MCF 10A (cell line): ENCODE data around the gene ABCC4. TPM values are rescaled to one million over a fixed set of nuclear protein-coding genes. Genes with fewer than 3 reads are reported as not detected.

ENCODE experiments used
- BruUV-seq: library from RNA; stranded (reverse); fragments of 400-500 nt; replicated peaks from 2 replicates; lab custom pipeline; 2021; lab: Mats Ljungman, UMichigan
- CTCF ChIA-PET: fragments of 300-600 bp; sonication (Branson Sonifier 250); formaldehyde crosslinking; extraction: SDS; loops from one replicate; lab custom pipeline; 2021; ENCODE audit warnings: antibody characterized with exemption, inconsistent platforms; lab: Yijun Ruan, JAX
- POLR2A ChIA-PET: fragments of 300-600, 350-650 bp; sonication (Branson Sonifier 250); formaldehyde crosslinking; extraction: SDS; loops from one replicate; lab custom pipeline; 2020; ENCODE audit warnings: antibody characterized with exemption, inconsistent platforms; lab: Yijun Ruan, JAX
- DNase-seq: peaks from one replicate; pipeline ENCODE4 v3.0.0-alpha.2; 2018; ENCODE audit not compliant: unreplicated experiment
- H3K27ac Mint-ChIP-seq: one replicate; pipeline ENCODE4 v1.8.0; 2022; ENCODE audit warnings: mild to moderate bottlenecking, low read depth, mixed read lengths; ENCODE audit not compliant: unreplicated experiment
- H3K27me3 Mint-ChIP-seq: one replicate; pipeline ENCODE4 v1.8.0; 2022; ENCODE audit warnings: mixed read lengths; ENCODE audit not compliant: insufficient read depth, unreplicated experiment
- H3K36me3 Mint-ChIP-seq: one replicate; pipeline ENCODE4 v1.8.0; 2022; ENCODE audit warnings: mild to moderate bottlenecking, moderate library complexity, mixed read lengths; ENCODE audit not compliant: insufficient read depth, unreplicated experiment
- H3K4me1 Mint-ChIP-seq: one replicate; pipeline ENCODE4 v1.8.0; 2022; ENCODE audit warnings: mixed read lengths; ENCODE audit not compliant: insufficient read depth, unreplicated experiment
- H3K4me3 Mint-ChIP-seq: one replicate; pipeline ENCODE4 v1.8.0; 2022; ENCODE audit warnings: mild to moderate bottlenecking, moderate library complexity, mixed read lengths; ENCODE audit not compliant: unreplicated experiment
- H3K9me3 Mint-ChIP-seq: one replicate; pipeline ENCODE4 v1.8.0; 2022; ENCODE audit warnings: mixed read lengths; ENCODE audit not compliant: unreplicated experiment
- CTCF ChIP-seq: fragments of 200-600 bp; IDR thresholded peaks from one replicate; pipeline ENCODE4 v1.8.0; 2022; ENCODE audit warnings: antibody characterized with exemption, mild to moderate bottlenecking; ENCODE audit not compliant: unreplicated experiment
- intact Hi-C: fragments of 100-400 bp; cut with micrococcal nuclease; formaldehyde crosslinking; loops from 2 replicates; pipeline ENCODE4 v1.14.1; 2022
- total RNA-seq: library from RNA; stranded (reverse); gene quantifications from 2 replicates; pipeline ENCODE4 v1.2.3, GENCODE V29; 2022

ABCC4 gene
- total RNA-seq, 1 experiment from 2014 or later = 13.9 TPM

GRCh38 chr13:94978516-94978915 lies 322.7 kb downstream of the ABCC4 start:
- no TSS peak for BruUV-seq
- intact Hi-C loops = no loop called here
- H3K4me1 Mint-ChIP-seq = no peaks in the 10 kb centered on the region
- H3K36me3 Mint-ChIP-seq = no peaks in the 10 kb centered on the region
- DNase-seq = no peak
- no peak for TF ChIP-seq CTCF
- POLR2A ChIA-PET = no interaction called here
- no peak overlapping the region for H3K27ac Mint-ChIP-seq
- no peak overlapping the region for H3K4me3 Mint-ChIP-seq
- no peaks in the 10 kb centered on the region for H3K27me3 Mint-ChIP-seq
- CTCF ChIA-PET = interaction anchor here (0.6 kb wide), 1 partner anchor 251 kb away, joined by 3 read pairs; no protein-coding TSS in a partner anchor
- peaks cover 7% of the 10 kb centered on the region for H3K9me3 Mint-ChIP-seq

- Mint-ChIP-seq H3K27me3 (peaks cover 13% of the 10 kb centered on the region), H3K36me3 (no peaks in the 10 kb centered on the region), H3K4me1 (no peaks in the 10 kb centered on the region), H3K27ac (no peak overlapping the region), H3K9me3 (peaks cover 7% of the 10 kb centered on the region), H3K4me3 (no peak overlapping the region)
- no TSS peak for BruUV-seq
- ChIA-PET CTCF (no interaction called here), POLR2A (interaction anchor here (0.9 kb wide), 1 partner anchor 10 kb away, joined by 3 read pairs; no protein-coding TSS in a partner anchor)
- intact Hi-C loops = no loop called here
- DNase-seq = no peak
- no peak for TF ChIP-seq CTCF
Observed at GRCh38 chr13:94974015-94974951, 327.0 kb downstream of the ABCC4 start.

- H3K9me3 Mint-ChIP-seq = peaks cover 7% of the 10 kb centered on the region
- H3K4me3 Mint-ChIP-seq = no peak overlapping the region
- no peak for TF ChIP-seq CTCF
- CTCF ChIA-PET = interaction anchor here (0.6 kb wide), 2 partner anchors 21 to 178 kb away, joined by 3 to 4 read pairs; no protein-coding TSS in a partner anchor
- peaks cover 13% of the 10 kb centered on the region for H3K27me3 Mint-ChIP-seq
- H3K36me3 Mint-ChIP-seq = no peaks in the 10 kb centered on the region
- H3K27ac Mint-ChIP-seq = no peak overlapping the region
- no peak for DNase-seq
- intact Hi-C loops = no loop called here
- POLR2A ChIA-PET = no interaction called here
- no TSS peak for BruUV-seq
- H3K4me1 Mint-ChIP-seq = no peaks in the 10 kb centered on the region
Observed at GRCh38 chr13:94972262-94972661, 329.0 kb downstream of the ABCC4 start.
